HEK293 (cell line): Measurements from ENCODE around the gene HLA-DMA.

Experiments used
- CTCF ChIA-PET: fragments of 350-600 bp; formaldehyde crosslinking; extraction: SDS; loops from one replicate; lab custom pipeline; 2021; ENCODE audit warnings: antibody characterized with exemption; lab: Yijun Ruan, JAX
- POLR2A ChIA-PET: fragments of 300-600 bp; formaldehyde crosslinking; extraction: SDS; loops from one replicate; lab custom pipeline; 2020; ENCODE audit warnings: antibody characterized with exemption, inconsistent platforms; lab: Yijun Ruan, JAX
- H3K27ac ChIP-seq: fragments of 200-500 bp; sonication (Bioruptor generic); 2 replicates; pipeline ENCODE4 v1.5.1; 2014; ENCODE audit warnings: low read depth, low read length, control low read depth, inconsistent platforms; ENCODE audit errors: extremely low read depth
- H3K36me3 ChIP-seq, 2 experiments: fragments of 200-500 bp in 1 of 2; sonication (Bioruptor generic) in 1 of 2; 1 replicate in 1 of 2; 2 replicates in 1 of 2; pipeline ENCODE4 v1.5.1; 2014 to 2017; ENCODE audit warnings: inconsistent platforms in 2 of 2, low read length in 2 of 2; ENCODE audit not compliant: control insufficient read depth in 2 of 2, insufficient read depth in 1 of 2
- H3K4me1 ChIP-seq: fragments of 200-500 bp; sonication (Bioruptor generic); 2 replicates; pipeline ENCODE4 v1.5.1; 2014; ENCODE audit warnings: mild to moderate bottlenecking, low read length, inconsistent platforms; ENCODE audit not compliant: control insufficient read depth, insufficient read depth
- H3K4me3 ChIP-seq: 2 replicates; pipeline ENCODE4 v1.5.1; 2011; ENCODE audit warnings: low read depth, mild to moderate bottlenecking, control low read depth, low read length, moderate library complexity
- H3K9me3 ChIP-seq: fragments of 200-500 bp; sonication (Bioruptor generic); 2 replicates; pipeline ENCODE4 v1.5.1; 2014; ENCODE audit warnings: low read depth, low read length, inconsistent platforms; ENCODE audit not compliant: control insufficient read depth, insufficient read depth
- BCL11A ChIP-seq: fragments of 450-650 bp; formaldehyde crosslinking; IDR thresholded peaks from 2 replicates; pipeline ENCODE4 v1.5.1; 2016; ENCODE audit warnings: low read depth, missing biosample characterization, missing genetic modification characterization
- IKZF3 ChIP-seq: fragments of 450-650 bp; IDR thresholded peaks from 2 replicates; pipeline ENCODE4 v1.5.0; 2018; ENCODE audit warnings: missing biosample characterization, mild to moderate bottlenecking, missing genetic modification characterization, moderate library complexity
- PRDM4 ChIP-seq: fragments of 450-650 bp; formaldehyde crosslinking; IDR thresholded peaks from 2 replicates; pipeline ENCODE4 v1.5.1; 2017; ENCODE audit warnings: missing biosample characterization, missing genetic modification characterization
- SP2 ChIP-seq: fragments of 450-650 bp; formaldehyde crosslinking; IDR thresholded peaks from 2 replicates; pipeline ENCODE4 v1.5.1; 2016; ENCODE audit warnings: missing biosample characterization, missing genetic modification characterization
- ZBTB44 ChIP-seq: fragments of 450-650 bp; IDR thresholded peaks from 2 replicates; pipeline ENCODE4 v1.5.1; 2018; ENCODE audit warnings: missing biosample characterization, mild to moderate bottlenecking, missing genetic modification characterization
- ZBTB6 ChIP-seq: fragments of 450-650 bp; formaldehyde crosslinking; IDR thresholded peaks from 2 replicates; pipeline ENCODE4 v1.5.1; 2017; ENCODE audit warnings: missing biosample characterization, missing genetic modification characterization
- ZBTB7A ChIP-seq: fragments of 450-650 bp; formaldehyde crosslinking; IDR thresholded peaks from 2 replicates; pipeline ENCODE4 v1.5.1; 2016; ENCODE audit warnings: low read depth, missing biosample characterization, missing genetic modification characterization
- ZNF114 ChIP-seq: fragments of 450-650 bp; formaldehyde crosslinking; IDR thresholded peaks from 2 replicates; pipeline ENCODE4 v1.5.0; 2017; ENCODE audit warnings: missing biosample characterization, missing genetic modification characterization
- ZNF16 ChIP-seq: fragments of 450-650 bp; formaldehyde crosslinking; IDR thresholded peaks from 2 replicates; pipeline ENCODE4 v1.5.1; 2016; ENCODE audit warnings: low read depth, missing biosample characterization, missing genetic modification characterization
- ZNF174 ChIP-seq: fragments of 450-650 bp; formaldehyde crosslinking; IDR thresholded peaks from 2 replicates; pipeline ENCODE4 v1.5.0; 2017; ENCODE audit warnings: missing biosample characterization, mild to moderate bottlenecking, missing genetic modification characterization
- ZNF18 ChIP-seq: fragments of 450-650 bp; formaldehyde crosslinking; IDR thresholded peaks from 2 replicates; pipeline ENCODE4 v1.5.1; 2016; ENCODE audit warnings: missing biosample characterization, missing genetic modification characterization
- ZNF223 ChIP-seq: fragments of 450-650 bp; formaldehyde crosslinking; IDR thresholded peaks from 2 replicates; pipeline ENCODE4 v1.5.1; 2016; ENCODE audit warnings: missing biosample characterization, missing genetic modification characterization
- ZNF26 ChIP-seq: fragments of 450-650 bp; formaldehyde crosslinking; IDR thresholded peaks from 2 replicates; pipeline ENCODE4 v1.5.1; 2016; ENCODE audit warnings: missing biosample characterization, missing genetic modification characterization
- ZNF354C ChIP-seq: fragments of 450-650 bp; formaldehyde crosslinking; IDR thresholded peaks from 2 replicates; pipeline ENCODE4 v1.5.1; 2016; ENCODE audit warnings: missing biosample characterization, missing genetic modification characterization, low read depth, borderline replicate concordance
- ZNF37A ChIP-seq: fragments of 450-650 bp; IDR thresholded peaks from 2 replicates; pipeline ENCODE4 v1.5.1; 2018; ENCODE audit warnings: missing biosample characterization, missing genetic modification characterization
- ZNF398 ChIP-seq: fragments of 450-650 bp; formaldehyde crosslinking; IDR thresholded peaks from 2 replicates; pipeline ENCODE4 v1.5.1; 2017; ENCODE audit warnings: missing biosample characterization, missing genetic modification characterization
- ZNF404 ChIP-seq: fragments of 450-650 bp; formaldehyde crosslinking; IDR thresholded peaks from 2 replicates; pipeline ENCODE4 v1.5.1; 2017; ENCODE audit warnings: missing biosample characterization, missing genetic modification characterization
- ZNF501 ChIP-seq: fragments of 450-650 bp; formaldehyde crosslinking; IDR thresholded peaks from 2 replicates; pipeline ENCODE4 v1.5.1; 2016; ENCODE audit warnings: missing biosample characterization, missing genetic modification characterization
- ZNF521 ChIP-seq: fragments of 450-650 bp; formaldehyde crosslinking; IDR thresholded peaks from 2 replicates; pipeline ENCODE4 v1.5.1; 2017; ENCODE audit warnings: missing biosample characterization, mild to moderate bottlenecking, missing genetic modification characterization
- ZNF548 ChIP-seq: fragments of 450-650 bp; formaldehyde crosslinking; IDR thresholded peaks from 2 replicates; pipeline ENCODE4 v1.5.1; 2016; ENCODE audit warnings: missing biosample characterization, missing genetic modification characterization
- ZNF610 ChIP-seq: fragments of 450-650 bp; formaldehyde crosslinking; IDR thresholded peaks from 2 replicates; pipeline ENCODE4 v1.5.1; 2016; ENCODE audit warnings: missing biosample characterization, missing genetic modification characterization, borderline replicate concordance
- ZNF629 ChIP-seq: fragments of 450-650 bp; formaldehyde crosslinking; IDR thresholded peaks from 2 replicates; pipeline ENCODE4 v1.5.1; 2017; ENCODE audit warnings: missing biosample characterization, missing genetic modification characterization
- ZNF658 ChIP-seq: fragments of 450-650 bp; formaldehyde crosslinking; IDR thresholded peaks from 2 replicates; pipeline ENCODE4; 2016; ENCODE audit warnings: missing biosample characterization, missing genetic modification characterization
- ZNF664 ChIP-seq: fragments of 450-650 bp; formaldehyde crosslinking; IDR thresholded peaks from 2 replicates; pipeline ENCODE4 v1.5.1; 2016; ENCODE audit warnings: missing biosample characterization, missing genetic modification characterization
- ZNF747 ChIP-seq: fragments of 450-650 bp; formaldehyde crosslinking; IDR thresholded peaks from 2 replicates; pipeline ENCODE4 v1.5.1; 2016; ENCODE audit warnings: missing biosample characterization, missing genetic modification characterization
- ZNF777 ChIP-seq: fragments of 450-650 bp; formaldehyde crosslinking; IDR thresholded peaks from 2 replicates; pipeline ENCODE4 v1.5.1; 2017; ENCODE audit warnings: missing biosample characterization, missing genetic modification characterization, borderline replicate concordance
- ZNF791 ChIP-seq: fragments of 450-650 bp; formaldehyde crosslinking; IDR thresholded peaks from 2 replicates; pipeline ENCODE4 v1.5.1; 2016; ENCODE audit warnings: missing biosample characterization, missing genetic modification characterization
- ZSCAN16 ChIP-seq: fragments of 450-650 bp; formaldehyde crosslinking; IDR thresholded peaks from 2 replicates; pipeline ENCODE4 v1.5.1; 2016; ENCODE audit warnings: missing biosample characterization, missing genetic modification characterization

HLA-DMA gene

GRCh38 chr6:32905078-32905477, 47.8 kb downstream of the HLA-DMA start (continued):
- TF ChIP-seq ZNF398 (tag by site-specific recombination) (no peak), PRDM4 (tag by site-specific recombination) (no peak), ZNF747 (tag by site-specific recombination) (no peak), ZNF501 (tag by site-specific recombination) (no peak), ZNF37A (tag by site-specific recombination) (no peak), ZNF114 (no peak), ZNF664 (tag by site-specific recombination) (no peak), ZNF777 (tag by site-specific recombination) (no peak)

GRCh38 chr6:32903952-32904351, 48.9 kb downstream of the HLA-DMA start:
- peaks cover 11% of the 10 kb centered on the region for H3K4me1 ChIP-seq
- no peak overlapping the region for H3K4me3 ChIP-seq
- POLR2A ChIA-PET: interaction anchor here (3.8 to 5.2 kb wide), 2 partner anchors 9 to 67 kb away, joined by 34 to 37 read pairs; no protein-coding TSS in a partner anchor
- CTCF ChIA-PET: interaction anchor here (0.6 to 6.0 kb wide), 12 partner anchors 9 to 1766 kb away, joined by 3 to 42 read pairs (median 3); partner anchors contain the start of gene HLA-DMA
- H3K27ac ChIP-seq: no peak overlapping the region
- H3K36me3 ChIP-seq: peaks cover 0 to 9% of the 10 kb centered on the region in 2 experiments; a peak in 1 of 3 replicates
- H3K9me3 ChIP-seq: no peaks in the 10 kb centered on the region
- TF ChIP-seq ZNF37A (tag by site-specific recombination): no peak
- 0 out of 2 replicates have a peak, but pooled peaks have one; percentile 33 for TF ChIP-seq ZBTB44 (tag by site-specific recombination)
- TF ChIP-seq IKZF3: peak; percentile 48; the same call in 1 of the 2 replicates
- TF ChIP-seq ZNF16 (tag by site-specific recombination): no peak
- TF ChIP-seq ZNF791 (tag by site-specific recombination): no peak
- no peak for TF ChIP-seq ZNF629 (tag by site-specific recombination)
- TF ChIP-seq ZNF610: no peak
- TF ChIP-seq BCL11A (tag by site-specific recombination): no peak
- TF ChIP-seq ZBTB7A: no peak
- TF ChIP-seq ZNF174 (tag by site-specific recombination): no peak
- TF ChIP-seq ZSCAN16: no peak
- TF ChIP-seq ZBTB6 (tag by site-specific recombination): no peak
- TF ChIP-seq ZNF404 (tag by site-specific recombination): no peak
- TF ChIP-seq ZNF521 (tag by site-specific recombination): no peak
- no peak for TF ChIP-seq ZNF26
- TF ChIP-seq ZNF223 (tag by site-specific recombination): no peak
- TF ChIP-seq ZNF354C: no peak
- TF ChIP-seq ZNF747 (tag by site-specific recombination): no peak
- TF ChIP-seq ZNF548 (tag by site-specific recombination): no peak
- no peak for TF ChIP-seq ZNF658 (tag by site-specific recombination)
- TF ChIP-seq SP2: no peak
- no peak for TF ChIP-seq ZNF18
